Pancreas (tissue), 10 donors: ENCODE measurements around the gene MIEN1. TPM values are rescaled to one million over a fixed set of nuclear protein-coding genes. Genes with fewer than 3 reads are reported as not detected.

Source experiments
- ATAC-seq, 4 donors: fragments of 200-7000 bp; cut with Tn5 transposase; one replicate each; pipeline versions ENCODE4 v1.8.0 to v1.9.1; 2020; ENCODE audit warnings: mild to moderate bottlenecking in 4 of 4, moderate library complexity in 4 of 4
- DNase-seq, 6 donors: peaks; one replicate each; pipeline ENCODE4 v3.0.0-alpha.2; 2020
- FAIRE-seq: peaks from 2 replicates; lab custom pipeline; 2012; peaks lifted over from hg19 to GRCh38; lab: Jason Lieb, UNC
- H3K27ac ChIP-seq, 4 donors: fragments of 200-600 bp; sonication (generic); 1 replicate in 3 of 4; 2 replicates in 1 of 4; pipeline versions ENCODE4 v1.5.0 to v1.8.0; 2020
- H3K27me3 ChIP-seq, 4 donors: fragments of 200-600 bp; one replicate each; pipeline ENCODE4 v1.8.0; 2021
- H3K36me3 ChIP-seq, 3 donors: fragments of 200-600 bp; sonication (generic) in 1 of 3; one replicate each; pipeline versions ENCODE4 v1.5.0 to v1.8.0; 2020 to 2021
- H3K4me1 ChIP-seq, 3 donors: fragments of 200-600 bp; one replicate each; pipeline ENCODE4 v1.8.0; 2021
- H3K4me3 ChIP-seq, 4 donors: fragments of 200-600 bp; sonication (generic) in 2 of 4; one replicate each; pipeline versions ENCODE4 v1.5.0 to v1.8.0; 2020 to 2021
- H3K9me3 ChIP-seq, 4 donors: fragments of 200-600 bp; one replicate each; pipeline ENCODE4 v1.8.0; 2021
- CTCF ChIP-seq, 4 donors: fragments of 200-600 bp; sonication (generic) in 3 of 4; IDR thresholded peaks; one replicate each; pipeline versions ENCODE4 v1.5.0 to v1.8.0; 2021; ENCODE audit warnings: antibody characterized with exemption in 4 of 4
- WGBS, 2 donors: extraction: QIAGEN DNeasy Blood & Tissue Kit; methylation state at CpG; one replicate each; pipeline ENCODE4 v1.1.7; 2013; 5-methylcytosine and 5-hydroxymethylcytosine counted together
- intact Hi-C, 3 donors: fragments of 100-400 bp; cut with DNase I; formaldehyde crosslinking; loops; one replicate each; pipeline versions ENCODE4 v1.11.1 to v1.14.2; 2022
- polyA plus RNA-seq, 2 donors: library from polyadenylated mRNA; stranded (reverse); fragments of 200-250 nt; gene quantifications; one replicate each; pipeline ENCODE4 v1.2.3, GENCODE V29; 2013
- total RNA-seq, 6 donors: library from RNA; stranded (reverse); fragmentation: NEBNext Ultra II Directional in 4 of 6; extraction: Animal tissue kit (Norgen Biotek cat#: 25700) in 4 of 6; gene quantifications; one replicate each; pipeline versions ENCODE4 v1.2.1 to v1.2.4, GENCODE V29; 2021 to 2023
- donor health status: healthy with polysubstance abuse.
- donor health status: DM: no; HTN: no; CAD: no; lungs with moderate emphysema.
- donor health status: DM: no; HTN: no; CAD: no.
- donor health status: control.
- donor health status: control.
- donor health status: Bipolar disorder and iron deficiency.
- donor health status: DM: yes; HTN: yes; CAD: no.
- donor health status: DM: no; HTN: no; CAD: no.
- donor health status: DM: no; HTN: no; CAD: no.
- donor health status: DM: yes; HTN: yes; CAD: no.

MIEN1 gene
- total and polyA plus RNA-seq, 8 donors = 17.0 to 75.2 (median 25.3) TPM

- peak overlapping the region in 1 of 4 donors; percentile 14 for H3K4me3 ChIP-seq
- 47 to 65% methylated on average over 7 of the region's 7 CpGs for WGBS, 2 donors
- no peaks in the 10 kb centered on the region for H3K9me3 ChIP-seq
- intact Hi-C loops = no loop called here
- DNase-seq (peak in 2 of 6 donors; percentile 54 to 74), FAIRE-seq (no peak), ATAC-seq (no peak)
- no peaks in the 10 kb centered on the region for H3K27me3 ChIP-seq
- peaks cover 0 to 36% (median 3%) of the 10 kb centered on the region in 3 donors for H3K36me3 ChIP-seq
- H3K27ac ChIP-seq = peak overlapping the region; percentile 90 to 96 (median 94)
- H3K4me1 ChIP-seq = peaks cover 30 to 50% (median 44%) of the 10 kb centered on the region in 3 donors
- TF ChIP-seq CTCF (IDR thresholded peaks at IDR 0.05) = no peak
Measured at GRCh38 chr17:39706921-39707337, 23.4 kb downstream of the MIEN1 start.

- DNase-seq = no peak
- intact Hi-C loops = no loop called here
- peak; percentile 3 to 6 (median 4) for ATAC-seq
- 35 to 41% methylated on average over 8 of the region's 8 CpGs for WGBS, 2 donors
- Histone ChIP-seq H3K4me3 (peak overlapping the region in 2 of 4 donors; percentile 14 to 16), H3K36me3 (peaks cover 0 to 31% (median 3%) of the 10 kb centered on the region in 3 donors), H3K4me1 (peaks cover 30 to 53% (median 44%) of the 10 kb centered on the region in 3 donors), H3K9me3 (no peaks in the 10 kb centered on the region), H3K27ac (peak overlapping the region; percentile 90 to 96 (median 94)), H3K27me3 (no peaks in the 10 kb centered on the region)
- no peak for TF ChIP-seq CTCF (IDR thresholded peaks at IDR 0.05)
- FAIRE-seq = no peak
Measured at GRCh38 chr17:39706383-39706782, 23.9 kb downstream of the MIEN1 start.

GRCh38 chr17:39705786-39706348 lies 24.5 kb downstream of the MIEN1 start:
- H3K4me1 ChIP-seq = peaks cover 30 to 53% (median 44%) of the 10 kb centered on the region in 3 donors
- H3K27me3 ChIP-seq = no peaks in the 10 kb centered on the region
- peak overlapping the region in 2 of 4 donors; percentile 15 to 16 for H3K4me3 ChIP-seq
- peak overlapping the region; percentile 90 to 96 (median 94) for H3K27ac ChIP-seq
- 11 to 17% methylated on average over 12 of the region's 12 CpGs for WGBS, 2 donors
- FAIRE-seq (no peak), ATAC-seq (peak; percentile 85 to 92 (median 88)), DNase-seq (peak; percentile 82 to 95 (median 92))
- H3K36me3 ChIP-seq = peaks cover 0 to 26% (median 3%) of the 10 kb centered on the region in 3 donors
- intact Hi-C loops = no loop called here
- no peaks in the 10 kb centered on the region for H3K9me3 ChIP-seq
- no peak for TF ChIP-seq CTCF (IDR thresholded peaks at IDR 0.05)

- intact Hi-C loops = no loop called here
- H3K36me3 ChIP-seq = peaks cover 0 to 17% (median 3%) of the 10 kb centered on the region in 3 donors
- no peaks in the 10 kb centered on the region for H3K27me3 ChIP-seq
- H3K9me3 ChIP-seq = no peaks in the 10 kb centered on the region
- ATAC-seq = peak in 1 of 4 donors; percentile 9
- no peak for TF ChIP-seq CTCF (IDR thresholded peaks at IDR 0.05)
- 30 to 31% methylated on average over 11 of the region's 11 CpGs for WGBS, 2 donors
- DNase-seq = peak in 2 of 6 donors; percentile 29 to 54
- peak overlapping the region in 2 of 4 donors; percentile 15 to 16 for H3K4me3 ChIP-seq
- H3K4me1 ChIP-seq = peaks cover 30 to 53% (median 44%) of the 10 kb centered on the region in 3 donors
- FAIRE-seq = no peak
- H3K27ac ChIP-seq = peak overlapping the region; percentile 90 to 96 (median 94)
Measured at GRCh38 chr17:39704821-39705551, 25.3 kb downstream of the MIEN1 start.
